ENCODE data around the gene KCNE5.
"Not testable (repeated sequence)": the region's sequence is repeated elsewhere in the genome, so short reads cannot be mapped to it uniquely, and the experiment has no call there.

Gene KCNE5

GRCh38 chrX:109624641-109625616 lies at the start of gene KCNE5:
TSS of gene KCNE5 (minus strand) at chrX:109625172. CDS start at chrX:109625020, 152 bp downstream.
- no peak for DNase-seq

GRCh38 chrX:109672239-109672638 lies 47.3 kb upstream of the KCNE5 start:
- no peak for DNase-seq

DNA sequence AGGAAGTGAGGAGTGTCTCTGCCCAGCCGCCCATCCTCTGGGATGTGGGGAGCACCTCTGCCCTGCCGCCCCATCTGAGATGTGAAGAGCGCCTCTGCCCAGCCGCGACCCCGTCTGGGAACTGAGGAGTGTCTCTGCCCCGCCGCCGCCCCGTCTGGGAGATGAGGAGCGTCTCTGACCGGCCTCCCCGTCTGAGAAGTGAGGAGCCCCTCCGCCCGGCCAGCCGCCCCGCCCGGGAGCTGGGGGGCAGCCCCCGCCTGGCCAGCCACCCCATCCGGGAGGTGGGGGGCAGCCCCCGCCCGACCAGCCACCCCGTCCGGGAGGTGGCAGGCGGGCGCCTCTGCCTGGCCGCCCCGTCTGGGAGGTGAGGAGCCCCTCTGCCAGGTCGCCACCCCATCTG lies 46.2 kb upstream of the KCNE5 start:
- DNase-seq = not testable (repeated sequence)

GRCh38 chrX:109667986-109668385 lies 43.0 kb upstream of the KCNE5 start:
- no peak for DNase-seq

DNA sequence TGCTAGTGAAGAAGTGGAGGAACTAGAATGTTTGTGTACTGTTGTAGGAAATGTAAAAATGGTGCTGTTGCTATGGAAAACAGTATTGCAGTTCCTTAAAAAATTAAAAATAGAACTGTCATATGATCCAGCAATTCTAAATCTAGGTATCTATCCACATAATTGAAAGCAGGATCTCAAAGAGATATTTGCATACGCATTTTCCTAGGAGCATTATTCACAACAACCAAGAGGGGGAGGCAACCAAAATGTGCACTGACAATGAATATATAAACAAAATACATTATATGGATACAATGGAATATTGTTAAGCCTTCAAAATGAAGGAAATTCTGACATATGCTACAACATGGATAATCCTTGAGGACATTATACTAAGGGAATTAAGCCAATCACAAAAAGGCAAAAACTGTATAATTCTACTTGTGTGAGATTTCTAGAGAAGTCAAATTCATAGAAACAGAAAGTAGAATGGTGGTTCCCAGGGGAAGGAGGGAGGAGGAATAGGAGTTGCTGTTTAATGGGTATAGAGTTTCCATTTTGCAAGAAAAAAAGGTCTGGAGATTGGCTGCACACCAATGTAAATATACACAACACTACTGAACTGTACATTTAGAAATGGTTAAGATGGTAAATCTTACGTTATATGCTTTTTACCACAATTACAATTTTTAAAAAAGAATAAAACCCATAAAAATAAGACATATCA lies 35.6 kb upstream of the KCNE5 start:
- no peak for DNase-seq

- no peak for DNase-seq
Measured at GRCh38 chrX:109658391-109658790, 33.4 kb upstream of the KCNE5 start.

DNA sequence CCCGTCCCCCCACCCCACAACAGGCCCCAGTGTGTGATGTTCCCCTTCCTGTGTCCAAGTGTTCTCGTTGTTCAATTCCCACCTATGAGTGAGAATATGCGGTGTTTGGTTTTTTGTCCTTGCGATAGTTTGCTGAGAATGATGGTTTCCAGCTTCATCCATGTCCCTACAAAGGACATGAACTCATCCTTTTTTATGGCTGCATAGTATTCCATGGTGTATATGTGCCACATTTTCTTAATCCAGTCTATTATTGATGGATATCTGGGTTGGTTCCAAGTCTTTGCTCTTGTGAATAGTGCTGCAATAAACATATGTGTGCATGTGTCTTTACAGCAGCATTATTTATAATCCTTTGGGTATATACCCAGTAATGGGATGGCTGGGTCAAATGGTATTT lies 32.4 kb upstream of the KCNE5 start:
- not testable (repeated sequence) for DNase-seq

GRCh38 chrX:109656774-109657173 lies 31.8 kb upstream of the KCNE5 start:
- no peak for DNase-seq

GRCh38 chrX:109655502-109656201 lies 30.7 kb upstream of the KCNE5 start:
- no peak for DNase-seq

DNA sequence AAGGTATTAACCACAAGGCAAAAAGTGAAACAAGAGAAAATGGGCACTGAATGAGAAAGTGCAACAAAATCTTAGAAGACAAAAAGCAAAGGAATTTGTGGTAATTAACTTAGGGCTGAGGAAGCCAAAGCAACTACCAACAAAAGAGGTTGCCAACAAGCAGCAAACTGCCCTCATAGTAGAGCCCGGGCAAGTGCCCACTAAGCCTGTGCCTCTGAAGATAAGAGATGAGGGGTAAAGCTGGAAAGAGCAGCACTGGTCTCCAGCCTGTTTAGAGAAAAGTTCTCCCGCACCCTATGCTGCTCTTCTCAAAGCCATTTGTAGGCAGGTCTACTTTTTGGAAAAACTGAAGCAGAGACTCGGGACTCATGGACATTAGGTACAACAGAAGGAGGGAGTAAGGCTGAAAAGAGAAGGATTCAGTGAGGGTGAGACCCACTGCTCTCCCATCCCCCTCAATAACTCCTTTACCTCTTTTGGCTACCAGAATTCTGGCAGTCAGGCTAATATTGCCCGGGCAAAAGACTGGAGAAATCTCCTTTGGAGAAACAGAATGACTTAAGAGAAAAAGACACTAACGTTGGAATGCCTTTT lies 29.6 kb upstream of the KCNE5 start:
- no peak for DNase-seq

DNA sequence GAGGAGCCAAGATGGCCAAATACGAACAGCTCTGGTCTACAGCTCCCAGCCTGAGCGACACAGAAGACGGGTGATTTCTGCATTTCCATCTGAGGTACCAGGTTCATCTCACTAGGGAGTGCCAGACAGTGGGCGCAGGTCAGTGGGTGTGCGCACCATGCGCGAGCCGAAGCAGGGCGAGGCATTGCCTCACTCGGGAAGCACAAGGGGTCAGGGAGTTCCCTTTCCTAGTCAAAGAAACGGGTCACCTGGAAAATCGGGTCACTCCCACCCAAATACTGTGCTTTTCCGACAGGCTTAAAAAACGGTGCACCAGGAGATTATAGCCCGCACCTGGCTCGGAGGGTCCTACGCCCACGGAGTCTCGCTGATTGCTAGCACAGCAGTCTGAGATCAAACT lies 19.7 kb upstream of the KCNE5 start:
- not testable (repeated sequence) for DNase-seq

- no peak for DNase-seq
Measured at GRCh38 chrX:109643687-109644086, 18.7 kb upstream of the KCNE5 start.

DNA sequence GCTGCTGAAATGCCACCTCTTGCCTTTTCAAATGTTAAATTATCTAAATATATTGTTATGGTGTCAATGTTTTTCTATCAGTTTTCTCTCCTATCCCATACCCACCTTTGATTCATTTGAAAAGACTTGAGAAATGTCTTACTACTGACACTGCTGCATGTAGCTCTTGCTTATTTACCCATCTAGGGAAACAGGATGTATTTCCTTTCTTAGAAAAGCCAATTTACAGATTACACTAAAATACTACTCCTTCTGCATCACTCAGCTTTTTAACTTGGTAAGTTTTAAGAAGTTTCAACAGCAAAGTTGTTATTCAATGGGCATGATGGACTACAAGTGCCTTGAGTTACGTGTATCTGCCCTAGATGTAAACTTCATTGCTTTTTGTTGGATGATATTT lies 13.2 kb upstream of the KCNE5 start:
- no peak for DNase-seq

DNA sequence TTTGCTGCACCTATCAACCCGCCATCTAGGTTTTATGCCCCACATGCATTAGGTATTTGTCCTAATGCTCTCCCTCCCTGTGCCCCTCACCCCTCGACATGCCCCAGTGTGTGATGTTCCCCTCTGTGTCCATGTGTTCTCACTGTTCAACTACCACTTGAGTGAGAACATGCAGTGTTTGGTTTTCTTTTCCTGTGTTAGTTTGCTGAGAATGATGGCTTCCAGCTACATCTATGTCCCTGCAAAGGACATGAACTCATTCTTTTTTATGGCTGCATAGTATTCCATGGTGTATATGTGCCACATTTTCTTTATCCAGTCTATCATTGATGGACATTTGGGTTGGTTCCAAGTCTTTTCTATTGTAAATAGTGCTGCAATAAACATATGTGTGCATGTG lies 12.5 kb upstream of the KCNE5 start:
- DNase-seq = not testable (repeated sequence)

DNA sequence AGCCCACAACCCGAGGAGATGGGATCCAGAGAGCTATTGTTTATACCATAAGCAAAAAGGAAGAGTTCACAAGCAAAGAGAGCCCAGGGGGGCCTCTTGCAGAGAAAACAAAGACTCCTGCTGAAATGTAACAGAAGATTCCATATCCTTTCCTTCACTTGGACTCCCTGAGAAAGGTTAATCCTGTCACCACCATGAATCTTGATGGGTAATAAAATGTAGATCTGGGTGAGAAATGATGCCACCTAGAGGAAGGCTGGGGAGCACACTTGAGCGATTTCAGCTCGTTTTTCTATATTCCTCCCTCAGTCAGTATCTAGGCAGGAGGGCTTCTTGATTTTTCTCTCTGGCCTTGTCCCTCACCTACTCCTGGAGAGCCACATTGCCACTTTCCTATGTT lies 10.2 kb upstream of the KCNE5 start:
- no peak for DNase-seq

DNA sequence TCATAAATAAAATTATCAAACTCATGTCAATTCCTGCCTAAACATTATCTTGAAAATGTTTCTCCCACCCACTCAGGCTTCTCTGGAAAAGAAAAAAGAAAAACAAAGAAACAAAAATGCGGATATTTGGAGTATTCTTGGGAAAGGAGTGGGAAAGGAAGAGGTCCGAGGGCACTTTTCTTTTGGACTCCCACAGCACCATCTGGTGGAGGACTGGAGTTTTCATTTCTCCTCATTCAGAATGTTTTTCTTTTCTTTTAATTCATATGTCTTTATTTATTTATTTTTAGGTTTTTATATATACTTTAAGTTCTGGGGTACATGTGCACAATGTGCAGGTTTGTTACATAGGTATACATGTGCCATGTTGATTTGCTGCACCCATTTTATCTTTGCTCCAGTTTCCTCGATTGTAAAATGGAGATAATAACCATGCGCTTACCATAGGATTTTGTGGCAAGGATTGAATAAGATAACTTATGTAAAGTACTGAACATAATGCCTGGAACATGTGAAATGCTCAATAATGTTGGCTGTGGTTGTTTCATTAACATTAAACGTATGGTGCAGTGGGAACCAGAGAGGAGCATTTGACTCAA lies 8.0 kb upstream of the KCNE5 start:
- DNase-seq = no peak

- no peak for DNase-seq
Measured at GRCh38 chrX:109629310-109629709, 4.3 kb upstream of the KCNE5 start.

- DNase-seq = no peak
Measured at GRCh38 chrX:109626637-109627036, 1.7 kb upstream of the KCNE5 start.

DNA sequence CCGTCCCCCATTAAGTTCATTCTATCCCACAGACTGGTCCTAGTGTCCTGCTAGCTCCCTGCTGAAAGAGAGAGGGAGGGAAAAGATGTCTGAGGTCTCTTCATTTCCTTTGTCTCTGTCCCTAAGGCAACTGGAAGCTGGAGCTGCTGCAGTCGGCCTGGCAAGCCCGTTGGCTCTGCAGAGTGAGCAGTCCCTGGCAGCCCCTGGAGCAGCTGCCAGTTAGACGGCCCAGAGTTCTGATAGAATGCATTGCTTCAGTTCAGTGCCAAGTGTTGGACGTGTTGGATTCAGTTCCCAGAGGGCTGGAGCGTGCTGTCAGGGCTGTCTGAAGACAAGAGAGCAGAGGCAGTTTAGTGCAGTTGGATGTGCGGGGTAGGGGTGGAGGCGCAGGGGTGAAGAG lies 975 bp downstream of the KCNE5 start:
- DNase-seq = no peak

DNA sequence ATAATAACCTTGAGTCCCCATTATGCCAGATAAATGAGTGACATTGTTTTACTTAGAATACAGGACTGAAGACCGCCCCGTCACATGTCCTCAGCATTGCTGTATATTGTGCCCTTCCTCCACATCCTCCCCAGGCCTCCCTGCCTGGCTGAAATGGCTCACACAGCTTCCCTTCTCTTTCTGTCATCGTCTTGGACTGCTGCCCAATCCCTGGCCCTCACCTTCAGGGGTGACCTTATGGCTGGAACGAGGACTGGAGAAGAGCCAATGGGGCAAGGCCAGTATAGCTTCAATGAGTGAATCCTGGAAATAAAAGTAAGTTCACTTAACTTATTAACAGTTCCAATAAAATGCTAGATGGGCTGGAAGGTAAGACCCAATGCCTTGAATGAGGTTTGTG lies 2.7 kb downstream of the KCNE5 start:
- DNase-seq = no peak

GRCh38 chrX:109619771-109620170 lies 5.2 kb downstream of the KCNE5 start:
- DNase-seq = no peak

DNA sequence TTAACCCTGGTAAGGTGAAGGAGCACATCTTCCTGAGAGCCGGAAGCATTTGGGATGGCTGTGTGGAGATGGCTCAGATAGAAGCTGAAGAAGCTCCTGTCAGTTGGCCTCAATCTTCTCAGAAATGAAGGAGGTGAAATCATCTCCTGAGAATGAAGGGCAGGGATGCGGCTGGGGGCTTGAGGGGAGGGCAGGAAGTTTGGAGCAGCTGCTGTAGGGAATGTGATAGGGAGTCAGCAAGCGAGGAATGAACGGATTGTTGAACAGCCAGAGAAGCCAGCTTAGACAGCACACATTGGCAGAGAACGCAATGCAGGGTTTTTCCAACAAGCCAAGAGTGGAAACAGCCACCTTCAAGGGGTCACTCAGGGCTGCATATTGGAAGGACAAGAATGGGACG lies 10.0 kb downstream of the KCNE5 start:
- no peak for DNase-seq

GRCh38 chrX:109601486-109601885 lies 23.5 kb downstream of the KCNE5 start:
- no peak for DNase-seq
